CD4-positive, alpha-beta T cell (primary cell): ENCODE data around the gene TSPAN18. TPM values are rescaled to one million over a fixed set of nuclear protein-coding genes. Genes with fewer than 3 reads are reported as not detected.

Source experiments
- ATAC-seq: fragments of 200-7000 bp; cut with Tn5 transposase; one replicate; pipeline ENCODE4 v1.10.0; 2022; ENCODE audit warnings: mild to moderate bottlenecking; ENCODE audit not compliant: poor library complexity
- CTCF ChIA-PET: fragments of 350-600 bp; sonication (Branson Sonifier 250); formaldehyde crosslinking; loops from one replicate; lab custom pipeline; 2021; ENCODE audit warnings: antibody characterized with exemption, inconsistent platforms; lab: Charles Lee
- POLR2A ChIA-PET: fragments of 350-600 bp; sonication (Branson Sonifier 250); formaldehyde crosslinking; loops from one replicate; lab custom pipeline; 2021; ENCODE audit warnings: antibody characterized with exemption, inconsistent platforms; lab: Charles Lee
- DNase-seq, 14 experiments: peaks; one replicate each; pipeline ENCODE4 v3.0.0-alpha.2; 2013 to 2020; ENCODE audit warnings: mixed read lengths in 2 of 14
- H3K27ac ChIP-seq, 2 donors: one replicate each; pipeline versions ENCODE4 v1.5.1 to v1.7.0; 2013; ENCODE audit warnings: low read length in 2 of 2, low read depth in 1 of 2, mild to moderate bottlenecking in 1 of 2
- H3K27me3 ChIP-seq, 2 experiments: 1 replicate in 1 of 2; 2 replicates in 1 of 2; pipeline versions ENCODE4 v1.6.1 to v1.7.0; 2013; ENCODE audit warnings: low read length in 2 of 2, control low read depth in 1 of 2, mild to moderate bottlenecking in 1 of 2, moderate library complexity in 1 of 2; ENCODE audit not compliant: insufficient read depth in 2 of 2, control insufficient read depth in 1 of 2
- H3K36me3 ChIP-seq: one replicate; pipeline ENCODE4 v1.6.1; 2013; ENCODE audit warnings: low read length, control low read depth; ENCODE audit not compliant: insufficient read depth
- H3K4me1 ChIP-seq: one replicate; pipeline ENCODE4 v1.6.1; 2013; ENCODE audit warnings: low read length, control low read depth; ENCODE audit not compliant: insufficient read depth
- H3K4me3 ChIP-seq: one replicate; pipeline ENCODE4 v1.5.1; 2013; ENCODE audit warnings: mild to moderate bottlenecking, low read length, moderate library complexity
- H3K9me3 ChIP-seq, 2 experiments: 1 replicate in 1 of 2; 2 replicates in 1 of 2; pipeline versions ENCODE4 v1.6.1 to v1.7.0; 2013; ENCODE audit warnings: low read length in 2 of 2, mild to moderate bottlenecking in 2 of 2, control low read depth in 1 of 2, moderate library complexity in 1 of 2; ENCODE audit not compliant: control insufficient read depth in 1 of 2, insufficient read depth in 1 of 2
- H3K27ac Mint-ChIP-seq: one replicate; pipeline ENCODE4 v1.8.0; 2020; ENCODE audit warnings: mixed read lengths
- H3K27me3 Mint-ChIP-seq: one replicate; pipeline ENCODE4 v1.8.0; 2021; ENCODE audit warnings: mixed read lengths
- H3K36me3 Mint-ChIP-seq: one replicate; pipeline ENCODE4 v1.8.0; 2021; ENCODE audit warnings: low read depth, mixed read lengths
- H3K4me1 Mint-ChIP-seq: one replicate; pipeline ENCODE4 v1.8.0; 2021; ENCODE audit warnings: low read depth, mixed read lengths
- H3K4me3 Mint-ChIP-seq: one replicate; pipeline ENCODE4 v1.8.0; 2020; ENCODE audit warnings: mild to moderate bottlenecking, mixed read lengths
- H3K9me3 Mint-ChIP-seq: one replicate; pipeline ENCODE4 v1.8.0; 2020; ENCODE audit warnings: mixed read lengths
- CTCF ChIP-seq: fragments of 200-600 bp; IDR thresholded peaks from one replicate; pipeline ENCODE4 v1.8.0; 2022; ENCODE audit warnings: antibody characterized with exemption, mild to moderate bottlenecking
- intact Hi-C, 2 experiments: fragments of 100-400 bp; cut with DNase I in 1 of 2; cut with micrococcal nuclease in 1 of 2; formaldehyde crosslinking; loops; one replicate each; pipeline versions ENCODE4 v1.15.1 to v1.9.0; 2023 to 2025; cut with DNase I, micrococcal nuclease
- total RNA-seq, 174 experiments: library from RNA in 2 of 174; stranded (reverse) in 2 of 174; gene quantifications; one replicate each; pipeline ENCODE4 v1.2.3 and lab custom pipeline; 2021 to 2026

TSPAN18 gene
- total RNA-seq, 2 experiments from 2014 or later, result 23.0 to 25.3 TPM

- H3K27ac Mint-ChIP-seq, result no peak overlapping the region
- no peaks in the 10 kb centered on the region for H3K9me3 Mint-ChIP-seq
These were observed 62.7 kb downstream of the TSPAN18 start for GRCh38 chr11:44789496-44789895.

GRCh38 chr11:44790211-44790610, 63.4 kb downstream of the TSPAN18 start:
- H3K36me3 ChIP-seq, result no peaks in the 10 kb centered on the region
- ChIA-PET POLR2A (no interaction called here), CTCF (no interaction called here)
- Mint-ChIP-seq H3K27ac (no peak overlapping the region), H3K4me3 (no peak overlapping the region), H3K27me3 (no peaks in the 10 kb centered on the region), H3K36me3 (no peaks in the 10 kb centered on the region), H3K4me1 (no peaks in the 10 kb centered on the region), H3K9me3 (no peaks in the 10 kb centered on the region)
- DNase-seq, result no peak
- TF ChIP-seq CTCF, result no peak
- ATAC-seq, result no peak
- no peak overlapping the region for H3K27ac ChIP-seq
- intact Hi-C loops, result no loop called here
- H3K27me3 ChIP-seq, result no peaks in the 10 kb centered on the region
- H3K9me3 ChIP-seq, result no peaks in the 10 kb centered on the region
- peaks cover 18% of the 10 kb centered on the region for H3K4me1 ChIP-seq
- no peak overlapping the region for H3K4me3 ChIP-seq

More at GRCh38 chr11:44789496-44789895, 62.7 kb downstream of the TSPAN18 start:
- intact Hi-C loops, result loop anchor here in 1 of 2 experiments (5.0 kb wide), 1 partner anchor 588 kb away; no protein-coding TSS in a partner anchor
- no peak for DNase-seq
- Histone ChIP-seq H3K9me3 (no peaks in the 10 kb centered on the region), H3K36me3 (no peaks in the 10 kb centered on the region), H3K4me1 (peaks cover 18% of the 10 kb centered on the region), H3K4me3 (no peak overlapping the region), H3K27ac (no peak overlapping the region), H3K27me3 (no peaks in the 10 kb centered on the region)
- POLR2A ChIA-PET, result no interaction called here
- TF ChIP-seq CTCF, result no peak
- Mint-ChIP-seq H3K36me3 (no peaks in the 10 kb centered on the region), H3K4me1 (no peaks in the 10 kb centered on the region), H3K4me3 (no peak overlapping the region), H3K27me3 (no peaks in the 10 kb centered on the region)
- ATAC-seq, result no peak
- CTCF ChIA-PET, result no interaction called here

GRCh38 chr11:44791316-44791925, 64.7 kb downstream of the TSPAN18 start:
- Histone ChIP-seq H3K9me3 (no peaks in the 10 kb centered on the region), H3K4me3 (no peak overlapping the region), H3K27ac (no peak overlapping the region), H3K4me1 (peaks cover 10% of the 10 kb centered on the region), H3K36me3 (no peaks in the 10 kb centered on the region), H3K27me3 (no peaks in the 10 kb centered on the region)
- Mint-ChIP-seq H3K4me1 (no peaks in the 10 kb centered on the region), H3K36me3 (no peaks in the 10 kb centered on the region), H3K27me3 (no peaks in the 10 kb centered on the region), H3K9me3 (no peaks in the 10 kb centered on the region), H3K4me3 (no peak overlapping the region), H3K27ac (no peak overlapping the region)
- no peak for TF ChIP-seq CTCF
- intact Hi-C loops, result no loop called here
- DNase-seq (no peak), ATAC-seq (no peak)
- POLR2A ChIA-PET, result no interaction called here
- CTCF ChIA-PET, result no interaction called here
